Liver (tissue), 3 donors: ENCODE results near the gene PDE4D.

ENCODE experiments used
- ATF3 ChIP-seq: IDR thresholded peaks from 2 replicates; pipeline ENCODE4 v1.6.1; 2016; ENCODE audit warnings: antibody characterized with exemption
- EGR1 ChIP-seq, 2 donors: IDR thresholded peaks; 2 replicates each; pipeline ENCODE4 v1.6.1; 2016 to 2018; ENCODE audit warnings: antibody characterized with exemption in 2 of 2, low read depth in 2 of 2
- FOXA1 ChIP-seq: IDR thresholded peaks from 2 replicates; pipeline ENCODE4 v1.6.1; 2016; ENCODE audit warnings: antibody characterized with exemption
- FOXA2 ChIP-seq: IDR thresholded peaks from 2 replicates; pipeline ENCODE4 v1.6.1; 2016; ENCODE audit warnings: antibody characterized with exemption
- HNF4G ChIP-seq: IDR thresholded peaks from 2 replicates; pipeline ENCODE4 v1.6.1; 2016; ENCODE audit warnings: antibody characterized with exemption
- JUND ChIP-seq, 2 donors: IDR thresholded peaks; 2 replicates each; pipeline ENCODE4 v1.6.1; 2016; ENCODE audit warnings: antibody characterized with exemption in 2 of 2
- NR2F2 ChIP-seq: IDR thresholded peaks from 2 replicates; pipeline ENCODE4 v1.6.1; 2016; ENCODE audit warnings: antibody characterized with exemption
- RAD21 ChIP-seq, 2 donors: IDR thresholded peaks; 2 replicates each; pipeline ENCODE4 v1.6.1; 2016; ENCODE audit warnings: antibody characterized with exemption in 2 of 2, mild to moderate bottlenecking in 2 of 2
- REST ChIP-seq: IDR thresholded peaks from 2 replicates; pipeline ENCODE4 v1.6.1; 2016; ENCODE audit warnings: antibody characterized with exemption, mild to moderate bottlenecking
- RXRA ChIP-seq, 2 donors: IDR thresholded peaks; 2 replicates each; pipeline ENCODE4 v1.6.1; 2017 to 2018; ENCODE audit warnings: antibody characterized with exemption in 2 of 2, mild to moderate bottlenecking in 1 of 2
- YY1 ChIP-seq: IDR thresholded peaks from 2 replicates; pipeline ENCODE4 v1.6.1; 2016; ENCODE audit warnings: antibody characterized with exemption, mild to moderate bottlenecking
- TF ChIP-seq, protein P1 (sequence below): fragments of 150-350 bp; IDR thresholded peaks from 2 replicates; pipeline ENCODE4 v1.5.1; 2017; ENCODE audit warnings: improper control_type of control experiment, low read depth, low read length; ENCODE audit not compliant: missing input control
- TF ChIP-seq, protein P2 (sequence below): IDR thresholded peaks from 2 replicates; pipeline ENCODE4 v1.6.1; 2016; ENCODE audit warnings: antibody characterized with exemption
- TF ChIP-seq, protein P3 (sequence below): IDR thresholded peaks from 2 replicates; pipeline ENCODE4 v1.6.1; 2016; ENCODE audit warnings: antibody characterized with exemption
- donor health status: healthy.
- donor health status: healthy.

DNA sequence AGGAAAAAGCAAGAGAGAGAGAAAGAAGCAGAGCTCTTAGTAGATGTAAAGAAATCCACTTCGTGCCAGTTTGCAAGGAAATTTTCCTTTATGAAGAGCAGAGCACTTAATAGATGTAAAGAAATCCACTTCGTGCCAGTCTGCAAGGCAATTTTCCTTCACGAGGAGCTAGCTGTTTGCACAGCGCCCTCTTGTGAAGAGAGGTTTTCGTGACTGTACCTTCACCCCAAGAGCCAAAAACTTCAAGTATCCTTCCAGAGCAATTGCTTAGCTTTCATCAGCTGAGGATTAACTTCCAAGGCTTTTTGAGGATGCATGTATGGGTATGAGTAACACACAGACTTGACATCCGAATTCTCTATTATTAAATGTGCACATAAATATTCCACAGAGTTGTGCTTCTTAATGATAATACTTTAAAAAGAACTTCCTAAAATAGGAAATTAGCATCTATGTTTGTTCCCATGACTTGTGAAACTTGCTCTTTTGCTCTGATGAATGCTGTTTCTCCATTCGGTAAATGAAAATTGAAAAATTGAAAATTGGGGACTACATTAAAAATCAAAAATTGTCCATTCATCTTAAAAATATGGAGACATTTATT is 525.6 kb downstream of the PDE4D start:
- TF ChIP-seq, protein P1, sequence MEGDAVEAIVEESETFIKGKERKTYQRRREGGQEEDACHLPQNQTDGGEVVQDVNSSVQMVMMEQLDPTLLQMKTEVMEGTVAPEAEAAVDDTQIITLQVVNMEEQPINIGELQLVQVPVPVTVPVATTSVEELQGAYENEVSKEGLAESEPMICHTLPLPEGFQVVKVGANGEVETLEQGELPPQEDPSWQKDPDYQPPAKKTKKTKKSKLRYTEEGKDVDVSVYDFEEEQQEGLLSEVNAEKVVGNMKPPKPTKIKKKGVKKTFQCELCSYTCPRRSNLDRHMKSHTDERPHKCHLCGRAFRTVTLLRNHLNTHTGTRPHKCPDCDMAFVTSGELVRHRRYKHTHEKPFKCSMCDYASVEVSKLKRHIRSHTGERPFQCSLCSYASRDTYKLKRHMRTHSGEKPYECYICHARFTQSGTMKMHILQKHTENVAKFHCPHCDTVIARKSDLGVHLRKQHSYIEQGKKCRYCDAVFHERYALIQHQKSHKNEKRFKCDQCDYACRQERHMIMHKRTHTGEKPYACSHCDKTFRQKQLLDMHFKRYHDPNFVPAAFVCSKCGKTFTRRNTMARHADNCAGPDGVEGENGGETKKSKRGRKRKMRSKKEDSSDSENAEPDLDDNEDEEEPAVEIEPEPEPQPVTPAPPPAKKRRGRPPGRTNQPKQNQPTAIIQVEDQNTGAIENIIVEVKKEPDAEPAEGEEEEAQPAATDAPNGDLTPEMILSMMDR = peak; percentile 56
- TF ChIP-seq JUND (IDR thresholded peaks at IDR 0.05) = no peak
- no peak for TF ChIP-seq NR2F2
- peak; percentile 78 to 88 for TF ChIP-seq RAD21 (IDR thresholded peaks at IDR 0.05)
- TF ChIP-seq, protein P2, sequence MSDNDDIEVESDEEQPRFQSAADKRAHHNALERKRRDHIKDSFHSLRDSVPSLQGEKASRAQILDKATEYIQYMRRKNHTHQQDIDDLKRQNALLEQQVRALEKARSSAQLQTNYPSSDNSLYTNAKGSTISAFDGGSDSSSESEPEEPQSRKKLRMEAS = no peak
- TF ChIP-seq REST = no peak
- TF ChIP-seq EGR1 (IDR thresholded peaks at IDR 0.05; ENCODE audit: low read depth in 2 of 2) = no peak
- TF ChIP-seq RXRA (IDR thresholded peaks at IDR 0.05) = no peak
- no peak for TF ChIP-seq FOXA2
- TF ChIP-seq FOXA1 = no peak
- no peak for TF ChIP-seq ATF3
- no peak for TF ChIP-seq YY1
- TF ChIP-seq, protein P3, sequence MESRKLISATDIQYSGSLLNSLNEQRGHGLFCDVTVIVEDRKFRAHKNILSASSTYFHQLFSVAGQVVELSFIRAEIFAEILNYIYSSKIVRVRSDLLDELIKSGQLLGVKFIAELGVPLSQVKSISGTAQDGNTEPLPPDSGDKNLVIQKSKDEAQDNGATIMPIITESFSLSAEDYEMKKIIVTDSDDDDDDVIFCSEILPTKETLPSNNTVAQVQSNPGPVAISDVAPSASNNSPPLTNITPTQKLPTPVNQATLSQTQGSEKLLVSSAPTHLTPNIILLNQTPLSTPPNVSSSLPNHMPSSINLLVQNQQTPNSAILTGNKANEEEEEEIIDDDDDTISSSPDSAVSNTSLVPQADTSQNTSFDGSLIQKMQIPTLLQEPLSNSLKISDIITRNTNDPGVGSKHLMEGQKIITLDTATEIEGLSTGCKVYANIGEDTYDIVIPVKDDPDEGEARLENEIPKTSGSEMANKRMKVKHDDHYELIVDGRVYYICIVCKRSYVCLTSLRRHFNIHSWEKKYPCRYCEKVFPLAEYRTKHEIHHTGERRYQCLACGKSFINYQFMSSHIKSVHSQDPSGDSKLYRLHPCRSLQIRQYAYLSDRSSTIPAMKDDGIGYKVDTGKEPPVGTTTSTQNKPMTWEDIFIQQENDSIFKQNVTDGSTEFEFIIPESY = no peak
- TF ChIP-seq HNF4G = no peak
